Measurements from ENCODE around the gene NABP2.
A peak's percentile ranks its signal among the peaks of the same experiment; 100 is the strongest.

DNA sequence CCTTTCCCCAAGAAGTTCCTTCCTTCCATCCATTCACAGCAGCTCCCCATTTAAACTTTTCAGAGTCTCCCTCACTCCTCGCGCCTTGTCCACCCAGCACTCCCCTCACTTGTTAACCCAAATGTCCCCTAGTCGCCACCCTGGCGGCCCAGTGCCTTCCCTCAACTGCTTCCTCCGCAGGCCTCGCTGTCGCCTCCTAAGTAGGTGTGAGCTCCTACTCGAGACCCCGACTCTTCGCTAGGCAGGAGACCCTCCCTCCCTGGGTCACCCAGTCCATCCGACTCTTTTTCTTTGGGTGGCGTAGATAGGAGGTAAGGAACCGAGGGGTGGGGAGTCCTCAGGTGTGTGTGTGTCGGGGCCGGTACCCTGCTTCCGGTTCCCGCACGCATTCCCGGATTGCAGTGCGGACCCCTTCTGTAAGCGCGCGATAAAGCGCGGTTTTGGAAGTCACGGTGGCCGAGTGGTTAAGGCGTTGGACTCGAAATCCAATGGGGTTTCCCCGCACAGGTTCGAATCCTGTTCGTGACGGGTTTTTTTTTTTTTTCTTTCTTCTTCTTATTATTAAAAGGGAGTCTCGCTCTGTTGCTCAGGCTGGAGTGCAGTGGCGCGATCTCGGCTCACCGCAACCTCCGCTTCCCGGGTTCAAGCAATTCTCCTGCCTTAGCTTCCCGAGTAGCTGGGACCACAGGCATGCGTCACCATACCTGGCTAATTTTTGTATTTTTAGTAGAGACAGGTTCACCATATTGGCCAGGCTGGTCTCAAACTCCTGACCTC, 34.0 kb upstream of the NABP2 start:
- TF ChIP-seq CTCF (IDR thresholded peaks at IDR 0.05; ENCODE audit: low read depth, low read length, poor library complexity, severe bottlenecking) (peak; percentile 26), EZH2phosphoT487 (IDR thresholded peaks at IDR 0.05; ENCODE audit: borderline replicate concordance, low read length) (no peak)
